Measurements from ENCODE around the gene BCL11B. TPM values are rescaled to one million over a fixed set of nuclear protein-coding genes. Genes with fewer than 3 reads are reported as not detected.

BCL11B gene
- total RNA-seq, 1 donor from 2014 or later = 1.0 TPM

GRCh38 chr14:99304208-99304607, 32.2 kb upstream of the BCL11B start:
- Mint-ChIP-seq H3K27ac (ENCODE audit: unreplicated experiment) (no peak overlapping the region), H3K4me3 (ENCODE audit: unreplicated experiment) (no peak overlapping the region), H3K4me1 (ENCODE audit: unreplicated experiment) (no peaks in the 10 kb centered on the region), H3K27me3 (ENCODE audit: unreplicated experiment) (no peaks in the 10 kb centered on the region), H3K36me3 (ENCODE audit: low read depth, unreplicated experiment) (no peaks in the 10 kb centered on the region), H3K9me3 (ENCODE audit: unreplicated experiment) (no peaks in the 10 kb centered on the region)
- no peak for DNase-seq (ENCODE audit: low spot score)
- TF ChIP-seq CTCF (IDR thresholded peaks at IDR 0.05; ENCODE audit: unreplicated experiment) = no peak

- Mint-ChIP-seq H3K4me3 (ENCODE audit: unreplicated experiment) (no peak overlapping the region), H3K27me3 (ENCODE audit: unreplicated experiment) (no peaks in the 10 kb centered on the region), H3K27ac (ENCODE audit: unreplicated experiment) (no peak overlapping the region), H3K9me3 (ENCODE audit: unreplicated experiment) (no peaks in the 10 kb centered on the region), H3K4me1 (ENCODE audit: unreplicated experiment) (no peaks in the 10 kb centered on the region), H3K36me3 (ENCODE audit: low read depth, unreplicated experiment) (no peaks in the 10 kb centered on the region)
- DNase-seq (ENCODE audit: low spot score) = no peak
- TF ChIP-seq CTCF (IDR thresholded peaks at IDR 0.05; ENCODE audit: unreplicated experiment) = no peak
Measured at GRCh38 chr14:99300190-99300589, 28.2 kb upstream of the BCL11B start.

DNA sequence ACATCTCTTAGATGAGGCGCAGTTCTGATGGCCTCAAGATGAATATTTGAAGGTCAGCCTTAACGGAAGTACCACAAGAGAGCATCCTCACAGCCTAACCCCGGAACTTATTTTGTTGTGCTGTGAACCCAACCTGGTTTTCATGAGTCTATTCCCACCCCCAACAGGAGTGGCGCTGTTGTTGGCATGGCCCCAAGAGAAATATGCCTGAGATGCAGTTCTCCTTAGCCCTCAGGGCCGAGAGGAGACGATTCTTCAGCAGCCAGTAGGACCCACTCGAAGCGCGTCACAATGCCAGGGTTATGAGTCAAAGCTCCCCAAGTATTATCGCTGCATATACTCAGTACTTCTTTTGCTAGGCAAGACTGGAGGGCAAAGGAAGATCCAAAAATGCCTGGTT, 24.5 kb upstream of the BCL11B start:
- TF ChIP-seq CTCF (IDR thresholded peaks at IDR 0.05; ENCODE audit: unreplicated experiment) = no peak
- H3K4me1 Mint-ChIP-seq (ENCODE audit: unreplicated experiment) = no peaks in the 10 kb centered on the region
- no peak overlapping the region for H3K4me3 Mint-ChIP-seq (ENCODE audit: unreplicated experiment)
- H3K9me3 Mint-ChIP-seq (ENCODE audit: unreplicated experiment) = no peaks in the 10 kb centered on the region
- no peak for DNase-seq (ENCODE audit: low spot score)
- H3K36me3 Mint-ChIP-seq (ENCODE audit: low read depth, unreplicated experiment) = no peaks in the 10 kb centered on the region
- no peak overlapping the region for H3K27ac Mint-ChIP-seq (ENCODE audit: unreplicated experiment)
- no peaks in the 10 kb centered on the region for H3K27me3 Mint-ChIP-seq (ENCODE audit: unreplicated experiment)

DNA sequence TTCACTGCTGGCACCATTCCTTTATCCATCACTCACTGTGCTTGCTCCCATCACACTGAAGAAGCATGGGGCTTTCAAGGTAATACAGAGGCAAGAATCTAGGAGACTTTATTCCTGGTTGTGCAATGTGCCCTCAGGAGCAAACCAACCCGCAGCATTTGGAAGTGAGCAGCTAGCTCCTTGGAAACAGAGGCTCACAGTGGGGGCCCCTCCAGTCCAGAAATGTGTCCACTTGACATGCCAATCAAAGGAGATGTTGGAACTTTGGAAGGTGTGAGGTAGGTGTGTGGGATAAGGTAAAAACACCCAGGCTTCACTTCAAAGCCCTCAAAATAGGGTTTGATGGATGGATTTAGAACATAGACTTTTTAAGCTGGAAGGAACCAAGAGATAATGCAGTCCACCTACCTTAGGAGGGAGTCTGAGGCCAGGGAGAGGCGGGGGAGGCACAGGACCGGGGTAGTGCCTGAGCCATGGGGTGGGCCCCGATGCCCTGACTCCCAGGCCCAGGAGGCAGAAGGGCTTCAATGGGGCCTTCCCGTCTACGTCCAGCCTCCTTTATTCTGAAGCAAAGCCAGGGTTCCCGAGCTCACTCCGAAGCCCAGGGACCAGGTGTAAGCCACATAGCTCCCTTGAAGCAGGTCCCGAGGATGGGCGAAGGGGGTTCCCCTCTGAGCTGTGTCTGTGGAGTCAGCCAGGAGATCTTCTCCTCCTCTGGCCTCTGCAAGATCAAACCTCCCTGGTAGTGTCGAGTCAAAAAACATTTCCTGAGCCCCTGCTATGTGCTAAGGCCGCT, 17.6 kb upstream of the BCL11B start:
- Mint-ChIP-seq H3K27me3 (ENCODE audit: unreplicated experiment) (peaks cover 5% of the 10 kb centered on the region), H3K9me3 (ENCODE audit: unreplicated experiment) (no peaks in the 10 kb centered on the region), H3K27ac (ENCODE audit: unreplicated experiment) (no peak overlapping the region), H3K4me3 (ENCODE audit: unreplicated experiment) (no peak overlapping the region), H3K4me1 (ENCODE audit: unreplicated experiment) (no peaks in the 10 kb centered on the region), H3K36me3 (ENCODE audit: low read depth, unreplicated experiment) (peaks cover 4% of the 10 kb centered on the region)
- no peak for TF ChIP-seq CTCF (IDR thresholded peaks at IDR 0.05; ENCODE audit: unreplicated experiment)
- DNase-seq (ENCODE audit: low spot score) = no peak

DNA sequence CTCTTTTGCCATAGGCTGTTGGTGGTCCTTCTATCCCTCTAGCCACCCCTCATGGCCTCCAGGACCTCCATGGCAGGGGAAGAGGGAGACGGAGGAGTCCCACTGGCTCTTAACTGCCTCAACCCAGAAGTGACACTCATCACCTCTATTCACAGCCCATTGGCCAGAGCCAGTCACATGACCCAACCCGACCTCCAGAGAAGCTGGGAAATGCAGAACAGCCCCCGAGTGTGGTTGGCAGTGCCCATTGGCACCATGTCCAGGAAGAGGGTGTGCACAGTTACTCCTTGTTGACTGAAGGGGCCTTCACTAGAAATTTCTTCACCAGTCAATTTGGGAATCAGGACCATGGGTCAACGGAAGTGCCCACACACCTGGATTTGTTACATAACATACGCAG, 17.0 kb upstream of the BCL11B start:
- Mint-ChIP-seq H3K27me3 (ENCODE audit: unreplicated experiment) (peaks cover 5% of the 10 kb centered on the region), H3K36me3 (ENCODE audit: low read depth, unreplicated experiment) (peaks cover 4% of the 10 kb centered on the region), H3K4me3 (ENCODE audit: unreplicated experiment) (no peak overlapping the region), H3K27ac (ENCODE audit: unreplicated experiment) (no peak overlapping the region), H3K4me1 (ENCODE audit: unreplicated experiment) (no peaks in the 10 kb centered on the region), H3K9me3 (ENCODE audit: unreplicated experiment) (no peaks in the 10 kb centered on the region)
- DNase-seq (ENCODE audit: low spot score) = no peak
- TF ChIP-seq CTCF (IDR thresholded peaks at IDR 0.05; ENCODE audit: unreplicated experiment) = no peak

Data from endothelial cell (in vitro differentiated cells).